HepG2 (cell line): ENCODE data around the gene NUBP2. TPM values are rescaled to one million over a fixed set of nuclear protein-coding genes. Genes with fewer than 3 reads are reported as not detected.

Source experiments
- ARID2 ChIP-seq: sonication (generic); formaldehyde crosslinking; IDR thresholded peaks from 2 replicates; pipeline ENCODE4 v1.8.1; 2022; ENCODE audit warnings: mild to moderate bottlenecking, missing genetic modification reagents, borderline replicate concordance
- CENPBD1 ChIP-seq: sonication (generic); formaldehyde crosslinking; IDR thresholded peaks from 2 replicates; pipeline ENCODE4 v1.8.0; 2022; ENCODE audit warnings: missing genetic modification reagents, low read depth, mild to moderate bottlenecking, borderline replicate concordance
- ELF1 ChIP-seq: sonication (generic); formaldehyde crosslinking; IDR thresholded peaks from 2 replicates; pipeline ENCODE4 v1.4.0; 2020; ENCODE audit warnings: missing genetic modification reagents
- IKZF1 ChIP-seq: fragments of 450-650 bp; IDR thresholded peaks from 2 replicates; pipeline ENCODE4 v1.7.1; 2016
- KAT8 ChIP-seq: IDR thresholded peaks from 2 replicates; pipeline ENCODE4 v1.6.1; 2016; ENCODE audit warnings: missing genetic modification reagents, missing compliant biosample characterization
- KDM1A ChIP-seq: IDR thresholded peaks from 2 replicates; pipeline ENCODE4 v1.6.1; 2016; ENCODE audit warnings: missing compliant biosample characterization
- NAIF1 ChIP-seq: sonication (generic); formaldehyde crosslinking; IDR thresholded peaks from 2 replicates; pipeline ENCODE4 v1.5.0; 2020; ENCODE audit warnings: mild to moderate bottlenecking, missing genetic modification reagents, borderline replicate concordance
- NR2C2 ChIP-seq: sonication (generic); formaldehyde crosslinking; IDR thresholded peaks from 2 replicates; pipeline ENCODE4 v1.4.0; 2020; ENCODE audit warnings: missing genetic modification reagents, mild to moderate bottlenecking, moderate library complexity, borderline replicate concordance
- RFX3 ChIP-seq: IDR thresholded peaks from 2 replicates; pipeline ENCODE4 v1.6.1; 2016; ENCODE audit warnings: missing biosample characterization, missing genetic modification reagents
- SKIL ChIP-seq: sonication (generic); formaldehyde crosslinking; IDR thresholded peaks from 2 replicates; pipeline ENCODE4 v1.8.0; 2022; ENCODE audit warnings: missing genetic modification reagents, mild to moderate bottlenecking, moderate library complexity, borderline replicate concordance
- SNAPC2 ChIP-seq: sonication (generic); formaldehyde crosslinking; IDR thresholded peaks from 2 replicates; pipeline ENCODE4 v1.8.1; 2022; ENCODE audit warnings: mild to moderate bottlenecking, missing genetic modification reagents
- SRF ChIP-seq: IDR thresholded peaks from 2 replicates; pipeline ENCODE4 v1.6.1; 2011; ENCODE audit warnings: mild to moderate bottlenecking, low read depth, low read length, moderate library complexity
- WIZ ChIP-seq: sonication (generic); formaldehyde crosslinking; IDR thresholded peaks from 2 replicates; pipeline ENCODE4 v1.5.1; 2020; ENCODE audit warnings: mild to moderate bottlenecking, missing genetic modification reagents
- ZNF230 ChIP-seq: sonication (generic); formaldehyde crosslinking; IDR thresholded peaks from 2 replicates; pipeline ENCODE4 v1.4.0; 2020; ENCODE audit warnings: mild to moderate bottlenecking, missing genetic modification reagents
- ZNF24 ChIP-seq: fragments of 450-650 bp; IDR thresholded peaks from 2 replicates; pipeline ENCODE4 v1.6.1; 2017; ENCODE audit warnings: antibody characterized with exemption, mild to moderate bottlenecking
- ZNF414 ChIP-seq: sonication (generic); formaldehyde crosslinking; IDR thresholded peaks from 2 replicates; pipeline ENCODE4 v1.5.0; 2020; ENCODE audit warnings: missing genetic modification reagents
- ZNF44 ChIP-seq: sonication (generic); formaldehyde crosslinking; IDR thresholded peaks from 2 replicates; pipeline ENCODE4 v1.5.1; 2020; ENCODE audit warnings: mild to moderate bottlenecking, missing genetic modification reagents
- ZNF510 ChIP-seq: sonication (generic); formaldehyde crosslinking; IDR thresholded peaks from 2 replicates; pipeline ENCODE4 v1.4.0; 2020; ENCODE audit warnings: low read depth, mild to moderate bottlenecking, missing genetic modification reagents
- ZNF589 ChIP-seq: sonication (generic); formaldehyde crosslinking; conservative IDR thresholded peaks from 2 replicates; pipeline ENCODE4 v1.8.0; 2022; ENCODE audit warnings: mild to moderate bottlenecking, moderate library complexity, missing genetic modification reagents
- ZNF7 ChIP-seq: IDR thresholded peaks from 2 replicates; pipeline ENCODE4 v1.6.1; 2016; ENCODE audit warnings: missing biosample characterization, missing genetic modification reagents
- ZNF788 ChIP-seq: sonication (generic); formaldehyde crosslinking; IDR thresholded peaks from 2 replicates; pipeline ENCODE4 v1.5.0; 2020; ENCODE audit warnings: mild to moderate bottlenecking, missing genetic modification reagents, borderline replicate concordance
- polyA plus RNA-seq, 8 experiments: library from polyadenylated mRNA; depleted of rRNA in 3 of 8; stranded (reverse) in 7 of 8; unstranded in 1 of 8; fragments of >200 nt; fragmentation: Illumina TruSeq in 4 of 8; extraction: Trizol in 4 of 8; gene quantifications; 2 replicates each; pipeline versions ENCODE4 v1.2.1 to v1.2.3, GENCODE V29; 2011 to 2016; ENCODE audit warnings: low read depth in 4 of 8, missing spikeins in 1 of 8, mixed read lengths in 1 of 8; ENCODE audit not compliant: insufficient read depth in 1 of 8
- total RNA-seq, 5 experiments: library from RNA; depleted of rRNA; stranded (reverse); fragments of >200 nt; fragmentation: Illumina TruSeq; extraction: Trizol; gene quantifications; 2 replicates each; pipeline ENCODE4 v1.2.3, GENCODE V29; 2016; ENCODE audit warnings: low read depth in 1 of 5
- TF ChIP-seq, protein P1 (sequence below): IDR thresholded peaks from 2 replicates; pipeline ENCODE4 v1.6.1; 2016; ENCODE audit warnings: low read depth, borderline replicate concordance
- TF ChIP-seq, protein P2 (sequence below): sonication (generic); formaldehyde crosslinking; conservative IDR thresholded peaks from 2 replicates; pipeline ENCODE4 v1.4.0; 2020; ENCODE audit warnings: missing genetic modification reagents
- TF ChIP-seq, protein P3 (sequence below): sonication (generic); formaldehyde crosslinking; IDR thresholded peaks from 2 replicates; pipeline ENCODE4 v1.4.0; 2020; ENCODE audit warnings: missing genetic modification reagents

Gene NUBP2
- total and polyA plus RNA-seq, 2 of the 13 experiments (the other 11 are each of a cell fraction or from before 2014, with no cell fraction given) = 25.7 to 61.5 TPM

DNA sequence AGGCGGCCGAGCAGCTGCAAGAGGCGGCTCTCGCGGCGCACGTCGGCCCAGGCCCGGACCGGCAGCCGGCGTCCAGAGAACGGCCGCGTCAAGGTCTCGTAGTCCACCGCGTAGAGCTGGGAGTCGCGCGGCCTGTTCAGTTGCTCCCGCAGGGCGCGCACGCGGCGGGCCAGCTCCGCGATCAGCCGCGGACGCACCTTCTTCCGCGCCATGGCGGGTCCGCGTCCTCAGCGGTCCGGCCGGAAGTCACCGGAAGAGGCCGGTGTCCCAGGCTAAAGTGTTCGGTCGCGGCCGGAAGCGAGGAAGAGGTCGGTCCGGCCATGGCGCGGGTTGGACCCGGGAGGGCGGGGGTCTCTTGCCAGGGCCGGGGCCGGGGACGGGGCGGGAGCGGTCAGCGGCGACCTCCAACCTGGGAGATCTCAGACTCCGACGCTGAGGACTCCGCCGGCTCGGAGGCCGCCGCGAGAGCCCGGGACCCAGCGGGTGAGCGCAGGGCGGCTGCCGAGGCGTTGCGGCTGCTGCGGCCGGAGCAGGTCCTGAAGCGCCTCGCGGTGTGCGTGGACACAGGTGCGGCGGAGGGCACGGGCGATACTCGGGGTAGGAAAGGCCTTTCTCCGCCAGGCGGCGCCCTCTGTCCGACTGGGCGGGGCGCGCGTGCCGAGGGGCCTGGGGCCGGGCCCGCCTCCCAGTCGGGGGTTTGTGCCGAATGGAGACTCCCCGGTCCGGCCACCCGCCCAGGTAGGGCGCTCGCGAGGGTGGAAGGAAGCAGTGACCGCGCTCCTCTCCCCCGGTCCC lies 9.7 kb upstream of the NUBP2 start, which contains the start of gene MRPS34 (continued):
- no peak for TF ChIP-seq KDM1A (CRISPR knock-in tag)
- TF ChIP-seq NR2C2 (CRISPR knock-in tag) = peak; percentile 87
- 0 out of 2 replicates have a peak, but pooled peaks have one; percentile 48 for TF ChIP-seq WIZ (CRISPR knock-in tag)
- peak; percentile 91 for TF ChIP-seq ELF1 (CRISPR knock-in tag)
- no peak; the same call in 1 of the 2 replicates for TF ChIP-seq RFX3 (CRISPR knock-in tag)
- peak; percentile 5; the same call in 1 of the 2 replicates for TF ChIP-seq ZNF7 (CRISPR knock-in tag)
- TF ChIP-seq, protein P1, sequence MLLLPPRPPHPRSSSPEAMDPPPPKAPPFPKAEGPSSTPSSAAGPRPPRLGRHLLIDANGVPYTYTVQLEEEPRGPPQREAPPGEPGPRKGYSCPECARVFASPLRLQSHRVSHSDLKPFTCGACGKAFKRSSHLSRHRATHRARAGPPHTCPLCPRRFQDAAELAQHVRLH = peak; percentile 92
- TF ChIP-seq SRF = peak; percentile 45; the same call in 1 of the 2 replicates
- TF ChIP-seq, protein P2, sequence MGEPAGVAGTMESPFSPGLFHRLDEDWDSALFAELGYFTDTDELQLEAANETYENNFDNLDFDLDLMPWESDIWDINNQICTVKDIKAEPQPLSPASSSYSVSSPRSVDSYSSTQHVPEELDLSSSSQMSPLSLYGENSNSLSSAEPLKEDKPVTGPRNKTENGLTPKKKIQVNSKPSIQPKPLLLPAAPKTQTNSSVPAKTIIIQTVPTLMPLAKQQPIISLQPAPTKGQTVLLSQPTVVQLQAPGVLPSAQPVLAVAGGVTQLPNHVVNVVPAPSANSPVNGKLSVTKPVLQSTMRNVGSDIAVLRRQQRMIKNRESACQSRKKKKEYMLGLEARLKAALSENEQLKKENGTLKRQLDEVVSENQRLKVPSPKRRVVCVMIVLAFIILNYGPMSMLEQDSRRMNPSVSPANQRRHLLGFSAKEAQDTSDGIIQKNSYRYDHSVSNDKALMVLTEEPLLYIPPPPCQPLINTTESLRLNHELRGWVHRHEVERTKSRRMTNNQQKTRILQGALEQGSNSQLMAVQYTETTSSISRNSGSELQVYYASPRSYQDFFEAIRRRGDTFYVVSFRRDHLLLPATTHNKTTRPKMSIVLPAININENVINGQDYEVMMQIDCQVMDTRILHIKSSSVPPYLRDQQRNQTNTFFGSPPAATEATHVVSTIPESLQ (CRISPR knock-in tag) = 0 out of 2 replicates have a peak, but pooled peaks have one; percentile 63
- TF ChIP-seq ZNF24 = no peak
- TF ChIP-seq SKIL = peak; percentile 71; the same call in 1 of the 2 replicates
- TF ChIP-seq ZNF589 (CRISPR knock-in tag) = 0 out of 2 replicates have a peak, but pooled peaks have one; percentile 93
- TF ChIP-seq SNAPC2 (CRISPR knock-in tag) = peak; percentile 32; the same call in 1 of the 2 replicates
- peak; percentile 94 for TF ChIP-seq KAT8 (CRISPR knock-in tag)
- TF ChIP-seq ZNF230 (CRISPR knock-in tag) = no peak
- TF ChIP-seq ZNF414 (CRISPR knock-in tag) = peak; percentile 99
- no peak for TF ChIP-seq CENPBD1 (CRISPR knock-in tag)
- 0 out of 2 replicates have a peak, but pooled peaks have one; percentile 21 for TF ChIP-seq ZNF44 (CRISPR knock-in tag)
- TF ChIP-seq, protein P3, sequence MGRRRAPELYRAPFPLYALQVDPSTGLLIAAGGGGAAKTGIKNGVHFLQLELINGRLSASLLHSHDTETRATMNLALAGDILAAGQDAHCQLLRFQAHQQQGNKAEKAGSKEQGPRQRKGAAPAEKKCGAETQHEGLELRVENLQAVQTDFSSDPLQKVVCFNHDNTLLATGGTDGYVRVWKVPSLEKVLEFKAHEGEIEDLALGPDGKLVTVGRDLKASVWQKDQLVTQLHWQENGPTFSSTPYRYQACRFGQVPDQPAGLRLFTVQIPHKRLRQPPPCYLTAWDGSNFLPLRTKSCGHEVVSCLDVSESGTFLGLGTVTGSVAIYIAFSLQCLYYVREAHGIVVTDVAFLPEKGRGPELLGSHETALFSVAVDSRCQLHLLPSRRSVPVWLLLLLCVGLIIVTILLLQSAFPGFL (CRISPR knock-in tag) = no peak
- no peak for TF ChIP-seq IKZF1
- peak; percentile 93 for TF ChIP-seq ZNF788 (CRISPR knock-in tag)
- no peak for TF ChIP-seq ZNF510 (CRISPR knock-in tag)
- TF ChIP-seq NAIF1 (CRISPR knock-in tag) = no peak
- no peak for TF ChIP-seq ARID2
